DND-41 (cell line): Measurements from ENCODE around the gene S100PBP.

Experiments used
- ATAC-seq: fragments of 200-7000 bp; cut with Tn5 transposase; 3 replicates; pipeline ENCODE4 v1.9.1; 2021; ENCODE audit warnings: low read depth; ENCODE audit not compliant: insufficient read depth
- DNase-seq: peaks from one replicate; pipeline ENCODE4 v3.0.0-alpha.2; 2020
- H2AFZ ChIP-seq: 2 replicates; pipeline ENCODE4 v1.6.0; 2012; ENCODE audit warnings: low read depth, low read length
- H3K27ac ChIP-seq: 2 replicates; pipeline ENCODE4 v1.5.1; 2012; ENCODE audit warnings: low read length, inconsistent platforms
- H3K27me3 ChIP-seq: fragments of 200-600 bp; sonication (generic); 2 replicates; pipeline ENCODE4 v1.6.0; 2012; ENCODE audit warnings: low read length, mild to moderate bottlenecking, inconsistent platforms; ENCODE audit not compliant: insufficient read depth, poor library complexity
- H3K36me3 ChIP-seq: 2 replicates; pipeline ENCODE4 v1.5.1; 2012; ENCODE audit warnings: low read length, inconsistent platforms; ENCODE audit not compliant: insufficient read depth
- H3K4me1 ChIP-seq: 2 replicates; pipeline ENCODE4 v1.5.1; 2012; ENCODE audit warnings: mild to moderate bottlenecking, low read length; ENCODE audit not compliant: insufficient read depth
- H3K4me2 ChIP-seq: 2 replicates; pipeline ENCODE4 v1.6.0; 2012; ENCODE audit warnings: mild to moderate bottlenecking, moderate library complexity, low read length, inconsistent platforms; ENCODE audit not compliant: insufficient read depth
- H3K4me3 ChIP-seq, 2 experiments: fragments of 200-600 bp in 1 of 2; shearing (Covaris generic) in 1 of 2; 2 replicates each; pipeline ENCODE4 v1.5.1; 2012 to 2016; ENCODE audit warnings: inconsistent platforms in 2 of 2, low read length in 2 of 2, mild to moderate bottlenecking in 2 of 2, low read depth in 1 of 2, moderate library complexity in 1 of 2
- H3K79me2 ChIP-seq: 2 replicates; pipeline ENCODE4 v1.6.0; 2012; ENCODE audit warnings: low read length, inconsistent platforms; ENCODE audit not compliant: insufficient read depth
- H3K9ac ChIP-seq: 2 replicates; pipeline ENCODE4 v1.6.0; 2012; ENCODE audit warnings: low read depth, mild to moderate bottlenecking, inconsistent platforms, low read length, moderate library complexity
- H3K9me3 ChIP-seq: 2 replicates; pipeline ENCODE4 v1.5.1; 2012; ENCODE audit warnings: low read length, moderate library complexity, mild to moderate bottlenecking, inconsistent platforms; ENCODE audit not compliant: insufficient read depth, severe bottlenecking
- H4K20me1 ChIP-seq: 2 replicates; pipeline ENCODE4 v1.6.0; 2012; ENCODE audit warnings: low read length; ENCODE audit not compliant: insufficient read depth
- EZH2 ChIP-seq: IDR thresholded peaks from 3 replicates; pipeline ENCODE4 v1.6.1; 2012; ENCODE audit warnings: borderline replicate concordance, low read depth, mild to moderate bottlenecking, moderate library complexity, low read length, inconsistent platforms; ENCODE audit not compliant: severe bottlenecking
- TF ChIP-seq, protein P1 (sequence below): IDR thresholded peaks from 2 replicates; pipeline ENCODE4 v1.5.1; 2012; ENCODE audit warnings: borderline replicate concordance, low read length, moderate library complexity, mild to moderate bottlenecking; ENCODE audit not compliant: poor library complexity, severe bottlenecking; ENCODE audit errors: extremely low read depth

S100PBP gene

DNA sequence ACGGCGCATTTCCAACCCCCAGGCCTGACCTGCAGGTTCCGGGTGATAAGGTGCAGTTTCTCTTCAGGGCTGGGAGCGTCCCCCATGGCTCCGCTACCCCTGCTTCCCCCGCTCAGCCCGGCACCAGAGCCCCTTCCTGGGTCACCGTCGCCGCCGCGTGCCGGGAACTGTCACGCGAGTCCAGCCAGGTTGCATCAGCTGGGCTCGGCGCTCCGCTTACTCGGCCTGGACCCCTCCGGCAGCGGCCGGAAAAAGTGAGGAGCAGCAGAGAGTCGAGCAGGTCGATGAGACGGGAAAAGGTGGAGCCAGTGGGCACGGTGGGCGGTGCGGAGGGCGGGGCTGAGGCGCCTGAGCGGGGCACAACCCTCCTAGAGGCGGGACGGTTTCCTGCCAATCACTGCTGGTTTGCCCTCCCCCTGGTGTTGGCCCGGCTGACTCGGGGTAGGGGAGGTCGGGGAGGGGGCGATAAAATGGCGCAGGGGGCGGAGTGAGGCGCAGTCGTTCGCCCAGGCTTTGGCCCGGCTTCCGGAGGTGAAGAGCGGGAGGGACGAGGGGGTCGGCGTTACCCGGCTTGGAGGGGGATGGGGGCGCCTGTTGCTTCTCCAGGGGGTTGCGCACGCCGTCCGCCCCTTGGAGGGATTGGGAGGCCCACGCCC, at the start of gene S100PBP, which contains the start of gene YARS1:
Gene S100PBP, plus strand, starts transcription at position 495 of the 656 bp plus-strand sequence. CDS start 8,447 bp downstream, outside the sequence.
Gene YARS1, minus strand, starts transcription at position 200 of the 656 bp plus-strand sequence. Its CDS starts 114 bp downstream, at position 86.
- peaks cover 95% of the 10 kb centered on the region for H3K79me2 ChIP-seq
- peak within 1 kb of the TSS; percentile 99 for H3K9ac ChIP-seq
- peak within 1 kb of the TSS; percentile 81 for H3K4me2 ChIP-seq
- ATAC-seq, result peak; percentile 85
- H3K36me3 ChIP-seq, result peaks cover 40% of the 10 kb centered on the region
- peaks cover 30% of the 10 kb centered on the region for H4K20me1 ChIP-seq
- H3K27me3 ChIP-seq, result no peaks in the 10 kb centered on the region
- TF ChIP-seq EZH2, result no peak
- TF ChIP-seq, protein P1, sequence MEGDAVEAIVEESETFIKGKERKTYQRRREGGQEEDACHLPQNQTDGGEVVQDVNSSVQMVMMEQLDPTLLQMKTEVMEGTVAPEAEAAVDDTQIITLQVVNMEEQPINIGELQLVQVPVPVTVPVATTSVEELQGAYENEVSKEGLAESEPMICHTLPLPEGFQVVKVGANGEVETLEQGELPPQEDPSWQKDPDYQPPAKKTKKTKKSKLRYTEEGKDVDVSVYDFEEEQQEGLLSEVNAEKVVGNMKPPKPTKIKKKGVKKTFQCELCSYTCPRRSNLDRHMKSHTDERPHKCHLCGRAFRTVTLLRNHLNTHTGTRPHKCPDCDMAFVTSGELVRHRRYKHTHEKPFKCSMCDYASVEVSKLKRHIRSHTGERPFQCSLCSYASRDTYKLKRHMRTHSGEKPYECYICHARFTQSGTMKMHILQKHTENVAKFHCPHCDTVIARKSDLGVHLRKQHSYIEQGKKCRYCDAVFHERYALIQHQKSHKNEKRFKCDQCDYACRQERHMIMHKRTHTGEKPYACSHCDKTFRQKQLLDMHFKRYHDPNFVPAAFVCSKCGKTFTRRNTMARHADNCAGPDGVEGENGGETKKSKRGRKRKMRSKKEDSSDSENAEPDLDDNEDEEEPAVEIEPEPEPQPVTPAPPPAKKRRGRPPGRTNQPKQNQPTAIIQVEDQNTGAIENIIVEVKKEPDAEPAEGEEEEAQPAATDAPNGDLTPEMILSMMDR, result no peak
- H3K9me3 ChIP-seq, result no peaks in the 10 kb centered on the region
- H3K4me3 ChIP-seq, result peak within 1 kb of the TSS; percentile 65 to 80
- peaks cover 52% of the 10 kb centered on the region for H3K4me1 ChIP-seq
- DNase-seq, result peak; percentile 100
- peak within 1 kb of the TSS; percentile 71 for H2AFZ ChIP-seq
- peak within 1 kb of the TSS; percentile 99 for H3K27ac ChIP-seq

DNA sequence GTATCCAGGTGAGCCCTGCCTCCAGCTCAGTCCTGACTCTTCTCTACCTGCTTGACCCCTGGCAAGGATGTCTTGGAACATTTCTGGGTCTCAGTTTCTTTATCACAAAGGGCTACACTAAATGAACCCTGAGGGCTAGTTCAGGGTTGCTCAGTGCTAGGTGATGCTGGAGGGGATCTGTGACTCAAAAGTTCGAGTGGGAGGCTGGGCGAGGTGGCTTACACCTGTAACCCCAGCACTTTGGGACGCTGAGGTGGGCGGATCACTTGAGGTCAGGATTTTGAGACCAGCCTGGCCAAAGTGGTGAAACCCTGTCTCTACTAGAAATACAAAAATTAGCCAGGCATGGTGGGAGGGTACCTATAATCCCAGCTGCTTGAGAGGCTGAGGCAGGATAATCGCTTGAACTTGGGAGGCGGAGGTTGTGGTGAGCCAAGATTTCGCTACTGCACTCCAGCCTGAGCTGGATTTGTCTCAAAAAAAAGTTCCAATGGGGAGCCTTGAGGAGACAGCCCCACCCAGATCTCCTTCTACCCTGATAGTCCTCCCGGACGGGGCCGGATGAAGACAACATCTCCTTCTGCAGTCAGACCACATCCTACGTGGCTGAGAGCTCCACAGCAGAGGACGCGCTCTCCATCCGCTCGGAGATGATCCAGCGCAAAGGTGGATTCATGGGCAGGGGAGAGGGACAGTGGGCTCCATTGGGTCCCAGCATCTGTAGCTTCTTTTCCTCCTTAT, 49.2 kb upstream of the S100PBP start:
- H3K9ac ChIP-seq, result no peak overlapping the region

DNA sequence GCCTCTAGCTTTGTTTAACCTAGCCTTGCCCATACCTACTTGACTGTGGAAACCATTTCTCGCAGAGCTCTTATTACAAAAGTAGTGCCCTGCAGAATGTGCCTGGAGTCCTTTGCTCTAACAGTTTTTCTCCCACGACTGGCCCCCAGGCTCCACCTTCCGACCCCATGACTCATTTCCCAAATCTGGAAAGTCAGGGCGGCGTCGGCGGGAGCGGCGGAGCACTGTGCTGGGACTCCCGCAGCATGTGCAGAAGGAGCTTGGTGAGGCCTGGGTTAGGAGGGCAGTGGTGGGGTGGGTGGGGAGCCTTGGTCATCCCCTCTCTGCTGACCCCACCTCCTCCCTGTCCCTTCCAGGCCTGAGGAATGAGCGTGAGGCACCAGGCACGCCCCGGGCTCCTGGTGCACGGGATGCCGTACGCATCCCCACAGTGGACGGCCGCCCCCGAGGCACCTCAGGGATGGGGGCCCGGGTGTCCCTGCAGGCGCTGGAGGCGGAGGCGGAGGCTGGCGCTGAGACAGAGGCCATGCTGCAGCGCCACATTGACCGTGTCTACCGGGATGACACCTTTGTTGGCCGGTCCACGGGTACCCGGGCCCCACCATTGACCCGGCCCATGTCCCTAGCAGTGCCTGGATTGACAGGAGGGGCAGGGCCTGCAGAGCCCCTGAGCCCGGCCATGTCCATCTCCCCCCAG, 47.8 kb upstream of the S100PBP start:
- H3K4me1 ChIP-seq, result no peaks in the 10 kb centered on the region
- DNase-seq, result no peak

More for the DNA sequence above, 49.2 kb upstream of the S100PBP start:
- TF ChIP-seq, protein P1, result no peak
- no peak for TF ChIP-seq EZH2
- H3K27me3 ChIP-seq, result no peaks in the 10 kb centered on the region
- H3K4me2 ChIP-seq, result no peak overlapping the region
- no peak overlapping the region for H3K4me3 ChIP-seq
- H3K27ac ChIP-seq, result no peak overlapping the region
- H3K9me3 ChIP-seq, result no peaks in the 10 kb centered on the region
- H3K79me2 ChIP-seq, result no peaks in the 10 kb centered on the region
- no peak overlapping the region for H2AFZ ChIP-seq
- no peaks in the 10 kb centered on the region for H3K4me1 ChIP-seq
- H4K20me1 ChIP-seq, result peaks cover 7% of the 10 kb centered on the region
- no peaks in the 10 kb centered on the region; the same call in 1 of the 2 replicates for H3K36me3 ChIP-seq
- ATAC-seq, result no peak
- no peak for DNase-seq

More for the DNA sequence above, 47.8 kb upstream of the S100PBP start:
- Histone ChIP-seq H3K36me3 (peaks cover 10% of the 10 kb centered on the region), H3K9ac (no peak overlapping the region), H4K20me1 (peaks cover 18% of the 10 kb centered on the region), H3K9me3 (no peaks in the 10 kb centered on the region), H3K27ac (no peak overlapping the region), H3K4me3 (no peak overlapping the region), H3K79me2 (no peaks in the 10 kb centered on the region), H2AFZ (no peak overlapping the region), H3K4me2 (no peak overlapping the region), H3K27me3 (no peaks in the 10 kb centered on the region)
- TF ChIP-seq, protein P1, result no peak
- no peak for TF ChIP-seq EZH2
- no peak for ATAC-seq
